GM08714 (cell line): Measurements from ENCODE around the gene CACNA1S.

Experiments
- H3K4me3 ChIP-seq: fragments of 200-500 bp; sonication (Bioruptor generic); 2 replicates; pipeline ENCODE4 v1.5.1; 2014; ENCODE audit warnings: mild to moderate bottlenecking, low read length, inconsistent platforms
- ZNF274 ChIP-seq: IDR thresholded peaks from 2 replicates; pipeline ENCODE4 v1.6.1; 2012; ENCODE audit warnings: mild to moderate bottlenecking, low read depth, low read length

The CACNA1S gene

DNA sequence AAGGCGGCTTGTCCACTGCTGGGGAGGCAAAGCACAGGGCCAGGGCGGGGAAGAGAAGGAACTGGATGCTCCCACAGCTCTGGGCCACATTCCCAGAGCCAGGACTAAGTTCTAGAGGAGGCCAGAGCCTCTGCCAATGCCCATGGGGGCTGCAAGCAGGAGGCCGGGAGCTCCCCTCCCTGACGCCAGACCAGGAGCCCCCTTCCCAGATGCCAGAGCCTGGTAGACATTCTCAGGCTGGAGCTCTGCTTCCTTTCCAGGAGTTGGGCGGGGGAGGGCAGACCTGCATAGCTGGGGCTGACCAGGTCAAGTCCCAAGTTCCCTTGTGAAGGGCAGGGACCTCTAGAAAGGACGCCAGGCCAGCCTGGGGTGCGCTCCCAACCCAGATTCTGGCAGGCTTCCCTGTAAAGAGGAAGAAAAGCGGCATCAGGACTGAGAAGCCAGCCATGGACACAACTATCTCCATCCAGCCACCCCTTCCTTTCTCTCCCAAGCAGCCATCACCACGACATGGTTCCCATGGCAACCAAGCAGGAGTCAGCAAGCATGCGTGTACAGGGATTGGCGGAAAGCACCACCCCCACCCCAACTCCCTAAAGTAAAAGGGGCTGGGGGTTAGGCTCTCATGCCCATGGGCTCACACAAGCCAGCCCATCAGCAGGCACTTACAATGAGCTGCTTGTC lies 102.1 kb downstream of the CACNA1S start:
- TF ChIP-seq ZNF274, result no peak

GRCh38 chr1:201008666-201009360 lies 103.4 kb downstream of the CACNA1S start:
- no peak for TF ChIP-seq ZNF274
- no peak overlapping the region for H3K4me3 ChIP-seq

More for the DNA sequence above, 102.1 kb downstream of the CACNA1S start:
- no peak overlapping the region for H3K4me3 ChIP-seq

DNA sequence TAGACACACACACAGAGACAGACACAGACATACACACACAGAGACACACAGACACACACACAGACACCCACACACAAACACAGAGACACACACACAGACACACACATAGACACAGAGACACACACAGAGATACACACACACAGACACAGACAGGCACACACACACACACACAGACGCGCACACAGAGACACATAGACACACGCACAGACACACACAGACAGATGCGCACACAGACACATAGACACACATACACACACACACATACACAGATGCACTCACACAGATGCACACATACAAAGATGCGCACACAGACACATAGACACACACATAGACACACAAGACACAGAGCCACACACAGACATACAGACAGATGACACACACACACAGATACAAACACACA lies 104.7 kb downstream of the CACNA1S start:
- no peak overlapping the region for H3K4me3 ChIP-seq
- no peak for TF ChIP-seq ZNF274

- TF ChIP-seq ZNF274, result no peak
- H3K4me3 ChIP-seq, result no peak overlapping the region
Measured at GRCh38 chr1:201006450-201006849, 105.8 kb downstream of the CACNA1S start.

GRCh38 chr1:201004732-201005131 lies 107.5 kb downstream of the CACNA1S start:
- TF ChIP-seq ZNF274, result no peak
- no peak overlapping the region for H3K4me3 ChIP-seq

GRCh38 chr1:201004154-201004553 lies 108.1 kb downstream of the CACNA1S start:
- no peak for TF ChIP-seq ZNF274
- H3K4me3 ChIP-seq, result no peak overlapping the region

DNA sequence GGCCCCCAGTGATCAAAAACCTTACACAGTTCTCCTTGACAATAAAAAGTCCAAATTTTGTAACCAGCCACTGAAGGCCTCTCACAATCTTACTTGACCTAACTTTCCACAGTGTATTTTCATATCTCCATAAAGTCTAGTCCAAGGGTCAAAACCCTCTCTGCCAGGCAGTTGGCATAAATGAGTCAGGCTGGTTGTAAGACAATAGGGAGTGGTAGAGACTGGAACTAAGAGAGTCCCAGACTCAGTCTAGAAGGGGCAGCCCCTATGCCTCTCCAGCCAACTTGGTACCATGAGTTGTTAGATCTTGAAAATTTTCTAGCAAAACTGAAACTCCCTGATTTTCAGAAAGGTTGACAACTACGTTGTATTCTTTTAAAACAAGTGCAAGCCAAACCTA lies 109.7 kb downstream of the CACNA1S start:
- no peak for TF ChIP-seq ZNF274
- H3K4me3 ChIP-seq, result no peak overlapping the region

DNA sequence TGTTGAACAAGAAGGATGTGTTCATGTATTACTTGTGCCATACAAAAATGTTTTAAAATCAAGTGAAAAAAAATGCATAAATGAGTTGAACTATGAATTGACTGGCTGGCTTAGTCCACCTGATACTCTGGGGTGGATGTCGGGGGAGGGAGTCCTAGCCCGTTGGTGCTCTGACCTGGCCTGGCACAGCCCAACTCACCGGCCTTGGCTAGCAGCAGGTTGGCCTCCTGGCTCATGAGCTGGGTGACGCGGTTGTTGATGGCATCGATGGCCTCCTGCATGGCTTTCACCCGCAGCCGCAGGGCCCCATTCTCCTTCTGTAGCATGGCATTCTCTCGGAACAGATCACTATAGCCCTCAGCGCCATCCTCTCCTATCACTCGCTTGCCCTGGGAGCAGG lies 110.3 kb downstream of the CACNA1S start:
- H3K4me3 ChIP-seq, result no peak overlapping the region
- TF ChIP-seq ZNF274, result no peak

GRCh38 chr1:201000391-201000790 lies 111.8 kb downstream of the CACNA1S start:
- no peak overlapping the region for H3K4me3 ChIP-seq
- TF ChIP-seq ZNF274, result no peak

- TF ChIP-seq ZNF274, result no peak
- no peak overlapping the region for H3K4me3 ChIP-seq
Measured at GRCh38 chr1:200999667-201000066, 112.6 kb downstream of the CACNA1S start.

DNA sequence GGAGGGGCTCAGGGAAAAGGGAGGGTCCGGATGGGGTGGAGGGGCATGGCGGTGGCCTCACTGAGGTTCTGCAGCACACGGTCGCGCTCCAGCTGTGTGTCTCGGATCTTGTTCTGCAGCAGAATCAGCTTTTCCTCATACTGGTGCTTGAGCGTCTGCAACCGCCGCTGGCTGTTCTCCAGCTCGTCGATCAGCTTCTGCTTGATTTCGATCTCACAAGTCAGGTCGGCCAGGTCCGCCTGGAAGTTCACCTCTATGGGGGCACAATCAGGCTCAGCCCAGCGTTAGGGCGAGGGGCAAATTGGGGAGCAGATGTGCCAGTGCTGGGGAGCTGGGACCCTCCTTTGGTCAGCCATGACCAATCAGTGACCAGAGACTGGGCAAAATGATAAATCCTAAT lies 113.9 kb downstream of the CACNA1S start:
- TF ChIP-seq ZNF274, result no peak
- no peak overlapping the region for H3K4me3 ChIP-seq

GRCh38 chr1:200992382-200993048 lies 119.7 kb downstream of the CACNA1S start:
- no peak for TF ChIP-seq ZNF274
- no peak overlapping the region for H3K4me3 ChIP-seq

GRCh38 chr1:200991097-200991614 lies 121.1 kb downstream of the CACNA1S start:
- TF ChIP-seq ZNF274, result no peak
- H3K4me3 ChIP-seq, result no peak overlapping the region

DNA sequence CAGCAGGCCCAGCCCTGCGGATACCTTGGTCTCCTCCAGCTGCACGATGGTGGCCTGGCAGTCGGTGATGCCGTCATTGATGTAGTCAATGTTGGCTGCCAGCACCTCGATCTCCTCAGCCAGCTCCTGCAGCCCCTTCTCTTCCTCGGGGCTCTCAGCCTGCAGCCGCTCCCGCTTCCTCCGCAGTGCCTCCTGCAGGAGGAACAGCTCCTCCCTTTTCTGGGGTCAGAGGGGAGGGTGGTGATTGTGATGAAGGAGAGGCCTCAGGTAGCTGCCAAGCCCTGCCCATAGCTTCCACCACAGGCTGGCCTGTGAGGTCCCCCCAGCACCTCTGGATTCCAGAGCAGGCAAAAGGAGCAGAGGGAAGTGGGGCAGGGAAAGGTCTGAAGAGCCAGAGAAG lies 122.1 kb downstream of the CACNA1S start:
- TF ChIP-seq ZNF274, result no peak
- no peak overlapping the region for H3K4me3 ChIP-seq
